UCSD-AML1 (cell line): ENCODE measurements around the gene HLA-DMB.
"Not testable (repeated sequence)": the region's sequence is repeated elsewhere in the genome, so short reads cannot be mapped to it uniquely, and the experiment has no call there.

Experiments used
- DNase-seq: peaks from one replicate; lab custom pipeline; 2025; ENCODE audit not compliant: unreplicated experiment; lab: John Stamatoyannopoulos, UW

The HLA-DMB gene

DNA sequence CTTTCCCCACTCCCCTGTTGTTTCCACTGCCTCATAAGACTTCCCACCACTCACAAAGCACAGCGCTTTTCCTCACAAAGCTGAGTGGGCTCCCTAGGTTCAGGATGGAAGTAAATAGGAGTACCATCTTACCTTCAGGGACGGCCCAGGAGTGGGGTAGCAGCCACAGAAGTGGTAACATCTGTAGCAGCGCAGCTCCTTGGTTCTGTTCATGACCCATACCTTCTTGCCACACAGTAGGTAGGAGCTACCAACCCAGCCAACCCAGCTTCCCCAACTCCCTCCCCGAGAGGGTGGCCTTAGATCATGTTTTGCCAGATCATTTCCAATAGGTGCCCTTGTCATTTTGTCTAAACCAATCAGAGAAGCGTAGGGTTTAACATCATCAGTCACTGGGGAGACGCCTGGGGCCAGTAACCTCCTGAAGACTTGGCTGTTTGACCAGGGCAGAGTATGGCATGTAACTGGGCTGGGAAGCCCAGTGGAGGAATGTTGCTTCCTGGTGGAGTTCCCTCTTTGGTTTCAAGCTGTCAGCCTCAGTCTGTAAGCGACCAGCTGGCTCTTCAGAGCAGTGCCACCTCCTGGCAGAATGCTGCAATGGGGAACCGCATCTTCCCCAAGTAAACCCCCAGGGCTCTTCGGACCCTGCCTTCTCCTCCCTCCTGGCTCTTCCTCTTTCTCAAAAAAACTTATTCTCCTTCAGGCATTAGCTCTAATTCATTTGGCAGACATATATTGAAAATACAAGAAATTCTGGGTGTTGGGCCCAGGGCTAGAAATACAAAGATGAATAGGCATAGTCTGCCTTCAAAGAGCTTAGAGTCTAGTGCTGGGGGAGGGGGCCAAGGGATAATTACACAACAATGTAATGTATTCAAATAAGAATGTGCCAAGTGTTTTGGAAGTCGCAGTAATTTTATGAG, 12.2 kb upstream of the HLA-DMB start, which contains the start of gene HLA-DMA:
HLA-DMA (minus strand) TSS at position 281 of the 923 bp plus-strand sequence; CDS start at position 220, 61 bp downstream.
- DNase-seq, result peak; percentile 90

DNA sequence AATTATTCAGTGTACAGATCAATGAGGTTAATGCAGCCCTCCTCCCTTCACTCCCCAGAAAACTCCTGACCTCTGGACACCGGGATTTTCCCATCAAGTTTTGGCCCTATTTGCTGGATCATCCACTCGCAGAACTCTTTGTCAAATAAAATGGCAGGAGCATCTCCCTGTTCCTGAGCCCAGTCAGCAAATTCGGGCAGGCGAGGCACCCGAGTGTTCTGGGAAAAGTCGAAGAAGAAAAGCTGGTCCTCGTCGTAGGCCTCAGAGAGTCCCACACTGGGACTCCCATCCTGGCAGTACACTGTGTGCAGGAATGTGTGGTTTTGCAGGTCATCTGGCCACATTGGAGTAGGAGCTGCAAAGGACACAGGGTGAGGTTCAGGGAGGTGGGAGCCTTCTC, 9.6 kb upstream of the HLA-DMB start:
- DNase-seq, result no peak

DNA sequence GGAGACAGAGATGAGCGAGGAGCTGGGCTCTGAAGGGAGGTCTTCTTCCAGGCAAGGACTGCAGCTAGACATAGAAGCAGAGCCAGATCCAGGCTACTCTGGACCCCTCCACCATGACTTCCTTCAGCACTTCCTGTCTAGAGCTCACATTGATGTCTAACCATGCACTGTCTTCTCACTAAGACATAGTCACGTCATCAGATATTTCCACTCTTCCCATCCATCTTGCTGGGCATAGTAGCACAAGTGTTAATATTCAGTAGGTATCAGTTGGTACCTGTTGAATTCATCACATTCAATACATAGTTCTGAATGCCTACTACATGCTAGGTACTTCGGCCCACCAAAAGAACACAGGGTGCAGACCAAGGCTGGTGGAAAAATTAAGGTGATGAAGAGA, 9.2 kb upstream of the HLA-DMB start:
- DNase-seq, result no peak

DNA sequence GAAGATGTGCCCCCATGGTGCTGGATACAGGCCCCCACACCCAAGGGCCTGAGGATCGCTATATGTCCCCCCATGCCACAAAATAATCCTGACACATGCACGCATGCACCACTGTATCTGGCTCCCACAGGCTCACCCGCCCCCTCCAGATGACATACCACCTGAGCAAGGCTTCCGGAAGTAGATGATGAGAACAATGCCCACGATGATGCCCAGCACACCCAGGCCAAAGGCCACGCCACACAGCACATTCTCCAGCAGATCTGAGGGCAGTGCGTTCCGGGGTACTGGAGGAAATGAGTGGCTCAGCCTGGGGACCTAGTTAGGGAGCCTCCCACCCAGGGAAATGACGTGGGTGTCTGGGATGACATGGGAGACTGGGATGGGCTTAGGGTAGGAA, 8.3 kb upstream of the HLA-DMB start:
- DNase-seq, result no peak

DNA sequence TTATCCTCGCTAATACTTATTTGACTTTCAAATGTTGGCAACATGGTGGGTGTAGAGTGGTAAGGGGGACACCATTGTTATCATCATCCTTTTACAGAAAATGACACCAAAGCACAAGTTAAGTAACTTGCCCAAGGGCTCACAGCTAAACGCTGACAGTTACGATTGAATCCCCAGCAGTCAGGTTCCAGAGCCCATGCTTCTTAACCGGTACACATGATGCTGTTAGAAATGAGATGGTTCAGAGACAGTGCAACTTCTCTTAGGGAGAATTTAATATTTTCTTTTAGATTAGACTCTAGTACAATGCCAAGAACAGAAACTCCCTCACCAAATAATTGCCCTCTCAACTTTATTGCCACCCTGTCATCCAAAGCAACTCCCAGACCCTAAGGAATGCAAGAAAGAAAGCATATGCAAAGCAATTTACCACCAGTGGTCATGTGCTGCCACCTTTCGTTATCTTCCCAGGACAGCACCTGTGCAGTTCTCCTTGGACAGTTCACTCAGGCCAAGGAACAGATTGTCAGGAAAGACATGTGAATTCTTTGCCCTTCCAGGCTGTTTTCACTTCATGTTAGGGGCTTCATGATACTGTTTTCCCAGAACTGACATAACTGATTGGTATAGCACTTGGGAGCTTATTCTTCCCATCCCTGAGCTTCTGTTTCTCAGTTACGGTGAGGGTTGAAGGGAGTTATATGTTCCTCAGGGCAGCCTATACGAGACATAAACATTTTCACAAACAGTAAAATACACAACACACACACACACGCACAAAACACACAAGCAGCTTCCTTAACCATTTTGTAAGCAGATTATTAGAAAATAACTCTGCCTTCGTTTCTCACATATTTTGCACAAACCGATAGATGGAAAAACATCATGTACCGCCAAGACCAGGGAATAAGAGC, 7.0 kb upstream of the HLA-DMB start:
- DNase-seq, result peak; percentile 32

DNA sequence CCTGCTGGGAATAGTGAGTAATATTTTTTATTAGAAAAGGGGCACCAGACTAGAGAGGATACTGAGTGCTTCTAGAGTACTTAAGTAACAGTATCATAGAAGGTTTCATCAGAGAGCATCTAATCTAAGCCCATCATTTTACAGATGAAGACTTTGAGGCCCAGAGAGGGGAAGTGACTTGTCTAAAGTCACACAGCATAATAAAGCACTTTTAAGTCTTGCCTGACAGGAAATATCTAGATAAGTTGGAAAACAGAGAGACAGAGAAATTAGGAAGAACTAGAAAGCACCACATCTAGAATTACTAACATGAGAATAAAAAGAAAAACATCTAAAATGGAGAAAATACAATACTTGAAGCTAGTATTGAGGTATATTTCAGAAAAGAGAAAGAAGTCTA, 6.1 kb upstream of the HLA-DMB start:
- DNase-seq, result no peak

GRCh38 chr6:32945953-32946352, 5.1 kb upstream of the HLA-DMB start:
- no peak for DNase-seq

DNA sequence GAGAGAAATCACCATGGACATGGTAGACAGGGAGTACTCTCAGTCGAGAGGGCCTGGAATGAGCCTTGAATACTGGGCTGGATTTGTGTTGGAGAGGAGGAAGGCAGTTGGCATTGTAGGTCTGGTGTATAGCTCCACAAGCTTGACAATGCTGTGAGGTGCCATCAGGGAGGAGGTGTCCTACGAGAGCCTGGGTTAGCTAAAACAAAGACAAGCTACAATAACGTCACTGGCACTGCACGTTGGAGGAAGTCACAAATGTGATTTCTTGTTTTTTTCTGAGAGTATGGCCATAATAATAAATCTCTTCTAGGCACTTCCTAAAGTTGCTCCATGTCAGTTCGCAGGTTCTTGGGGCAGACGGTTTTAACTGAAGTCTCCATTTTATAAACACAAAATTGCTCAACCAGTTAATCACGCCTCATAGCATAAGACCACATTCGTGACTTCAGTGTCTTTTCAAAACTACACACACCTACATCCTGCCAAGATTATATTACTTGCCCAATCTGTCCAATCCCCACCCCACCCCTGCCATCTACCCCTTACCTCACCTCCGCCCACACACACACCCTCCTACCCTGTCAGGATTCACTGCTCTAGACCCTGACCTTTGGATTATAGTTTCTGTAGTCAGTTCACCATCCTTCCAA, 4.4 kb upstream of the HLA-DMB start:
- DNase-seq, result no peak

- DNase-seq, result peak; percentile 48
These were observed 3.2 kb upstream of the HLA-DMB start for GRCh38 chr6:32943864-32944649.

DNA sequence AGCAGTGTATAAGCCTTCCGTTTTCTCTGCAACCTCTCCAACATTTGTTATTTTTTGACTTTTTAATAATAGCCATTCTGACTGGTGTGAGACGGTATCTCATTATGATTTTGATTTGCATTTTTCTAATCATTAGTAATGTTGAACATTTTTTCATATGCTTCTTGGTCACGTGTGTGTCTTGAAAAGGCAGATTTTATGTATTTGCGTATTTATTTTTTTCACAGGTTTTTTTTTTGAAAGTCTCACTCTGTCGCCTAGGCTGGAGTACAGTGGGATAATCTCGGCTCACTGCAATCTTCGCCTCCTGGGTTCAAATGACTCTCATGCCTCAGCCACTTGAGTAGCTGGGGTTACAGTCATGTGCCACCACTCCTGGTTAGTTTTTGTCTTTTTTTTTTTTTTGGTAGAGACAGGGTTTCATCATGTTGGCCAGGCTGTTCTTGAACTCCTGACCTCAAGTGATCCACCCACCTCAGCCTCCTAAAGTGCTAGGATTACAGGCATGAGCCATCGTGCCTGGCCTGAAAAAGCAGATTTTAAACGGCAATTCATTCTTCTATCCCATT, 1.8 kb upstream of the HLA-DMB start:
- DNase-seq, result not testable (repeated sequence)

DNA sequence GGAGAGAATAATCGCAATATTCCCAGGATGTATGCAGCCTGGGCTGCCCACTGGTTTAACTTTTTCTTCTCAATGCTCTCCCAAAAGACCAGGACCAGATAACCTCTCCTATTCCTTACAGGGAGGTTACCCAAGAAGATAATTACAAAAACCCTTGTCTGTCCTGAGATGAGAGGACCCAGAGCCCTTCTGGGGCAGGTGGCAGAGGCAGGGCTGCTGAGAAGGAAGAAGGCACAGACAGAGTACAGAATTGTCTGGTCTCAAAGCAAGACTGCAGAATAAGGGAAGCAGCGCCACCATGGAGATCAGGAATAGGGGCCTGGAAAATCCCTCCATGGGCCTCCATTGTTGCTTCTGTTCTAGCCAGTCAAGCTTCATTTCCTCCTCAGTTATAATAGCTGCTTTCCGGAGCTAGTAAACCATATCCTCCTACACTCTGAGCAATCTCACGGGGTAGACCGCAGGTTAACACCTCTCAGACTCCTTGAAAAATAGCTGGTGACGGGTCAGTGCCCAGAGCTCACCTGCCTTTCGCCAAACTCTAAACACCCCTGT, 463 bp upstream of the HLA-DMB start:
- peak; percentile 42 for DNase-seq

- no peak for DNase-seq
These were observed 2.3 kb downstream of the HLA-DMB start for GRCh38 chr6:32938494-32938893.

DNA sequence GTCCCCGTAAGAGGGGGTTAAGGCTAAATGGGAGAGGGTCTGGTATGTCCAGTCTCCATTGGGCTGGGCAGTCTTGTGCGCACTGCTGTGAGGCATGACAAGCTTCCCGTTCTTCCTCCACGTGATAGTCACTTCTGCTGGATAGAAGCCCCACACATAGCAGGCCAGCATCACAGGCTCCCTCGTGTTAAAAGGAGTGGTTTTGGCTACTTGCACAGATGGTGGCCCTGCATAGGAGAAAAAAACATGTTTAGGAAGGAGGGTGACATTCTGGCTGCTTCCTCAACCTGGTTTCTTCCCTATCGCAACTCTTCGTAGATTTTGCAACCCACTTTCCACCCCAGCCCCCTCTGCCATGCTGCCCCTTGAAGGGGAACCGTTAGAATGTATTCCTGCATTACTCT, 3.6 kb downstream of the HLA-DMB start:
- no peak for DNase-seq

GRCh38 chr6:32936239-32937152, 4.3 kb downstream of the HLA-DMB start:
- DNase-seq, result no peak

GRCh38 chr6:32935551-32936238, 5.1 kb downstream of the HLA-DMB start:
- no peak for DNase-seq

DNA sequence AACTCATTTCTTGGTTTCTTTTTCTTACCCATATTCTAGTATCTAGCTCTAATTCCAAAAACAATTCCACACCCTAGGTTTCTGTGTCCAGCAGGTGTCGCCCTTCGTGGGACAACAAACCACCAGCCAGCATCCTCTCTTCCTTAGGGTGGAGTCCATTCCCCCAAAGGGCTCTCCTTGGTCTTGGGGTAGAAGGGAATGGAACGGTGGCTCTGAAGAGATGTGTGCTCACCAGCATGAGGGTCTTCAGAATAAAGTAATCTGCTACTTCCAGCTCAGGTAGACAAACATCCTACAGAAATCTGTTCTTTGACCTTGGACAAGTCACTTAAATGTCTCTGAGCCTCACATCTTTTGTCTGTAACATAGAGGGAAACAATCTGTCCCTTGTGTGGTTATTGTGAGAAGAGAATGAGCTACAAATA, 7.2 kb downstream of the HLA-DMB start:
- DNase-seq, result peak; percentile 63

GRCh38 chr6:32932132-32932868, 8.5 kb downstream of the HLA-DMB start:
- DNase-seq, result no peak
